MM.1S (cell line): Measurements from ENCODE around the gene UTP4.

Experiments used
- DNase-seq: peaks from one replicate; pipeline ENCODE4 v3.0.0-alpha.2; 2015
- H2AFZ ChIP-seq: fragments of 300-600 bp; sonication (generic); 2 replicates; pipeline ENCODE4 v1.6.0; 2016; ENCODE audit warnings: antibody characterized with exemption, low read length
- H3F3A ChIP-seq: fragments of 300-600 bp; sonication (generic); 2 replicates; pipeline ENCODE4 v1.6.1; 2016; ENCODE audit warnings: mild to moderate bottlenecking, antibody characterized with exemption, low read length, moderate library complexity, mixed read lengths; ENCODE audit not compliant: insufficient read depth
- H3K27ac ChIP-seq: fragments of 300-600 bp; sonication (generic); 2 replicates; pipeline ENCODE4 v1.5.1; 2016; ENCODE audit warnings: mild to moderate bottlenecking, low read length
- H3K27me3 ChIP-seq: fragments of 300-600 bp; sonication (generic); replicated peaks from 2 replicates; pipeline ENCODE4 v1.6.0; 2016; ENCODE audit warnings: low read length; ENCODE audit not compliant: insufficient read depth
- H3K36me3 ChIP-seq: fragments of 300-600 bp; sonication (generic); replicated peaks from 2 replicates; pipeline ENCODE4 v1.6.1; 2016; ENCODE audit warnings: mild to moderate bottlenecking, low read length, mixed read lengths; ENCODE audit not compliant: insufficient read depth
- H3K4me1 ChIP-seq: fragments of 300-600 bp; sonication (generic); 2 replicates; pipeline ENCODE4 v1.6.1; 2016; ENCODE audit warnings: low read length, mixed read lengths
- H3K4me2 ChIP-seq: fragments of 300-600 bp; sonication (generic); 2 replicates; pipeline ENCODE4 v1.6.0; 2016; ENCODE audit warnings: low read depth, low read length
- H3K4me3 ChIP-seq: fragments of 300-600 bp; sonication (generic); 2 replicates; pipeline ENCODE4 v1.5.1; 2016; ENCODE audit warnings: low read length, mixed read lengths
- H3K79me2 ChIP-seq: fragments of 300-600 bp; sonication (generic); 2 replicates; pipeline ENCODE4 v1.6.1; 2016; ENCODE audit warnings: mixed run types, low read length, mixed read lengths
- H3K9ac ChIP-seq: fragments of 300-600 bp; sonication (generic); 2 replicates; pipeline ENCODE4 v1.6.1; 2016; ENCODE audit warnings: low read length, mixed read lengths
- H3K9me2 ChIP-seq: fragments of 300-600 bp; sonication (generic); replicated peaks from 2 replicates; pipeline ENCODE4 v1.6.1; 2016; ENCODE audit warnings: mild to moderate bottlenecking, low read length, mixed read lengths; ENCODE audit not compliant: insufficient read depth
- H3K9me3 ChIP-seq: fragments of 300-600 bp; sonication (generic); replicated peaks from 2 replicates; pipeline ENCODE4 v1.6.1; 2016; ENCODE audit warnings: mild to moderate bottlenecking, low read length, mixed read lengths; ENCODE audit not compliant: insufficient read depth
- H4K20me1 ChIP-seq: fragments of 300-600 bp; sonication (generic); 2 replicates; pipeline ENCODE4 v1.6.1; 2016; ENCODE audit warnings: mild to moderate bottlenecking, low read length, moderate library complexity, mixed read lengths; ENCODE audit not compliant: insufficient read depth
- CTCF ChIP-seq: fragments of 300-600 bp; sonication (generic); IDR thresholded peaks from 2 replicates; pipeline ENCODE4 v1.5.1; 2016; ENCODE audit warnings: antibody characterized with exemption, low read length, mixed read lengths
- EZH2 ChIP-seq: fragments of 300-600 bp; sonication (generic); optimal IDR thresholded peaks from 2 replicates; pipeline ENCODE3; 2017; ENCODE audit warnings: low read depth, mild to moderate bottlenecking, antibody characterized with exemption, low read length, mixed read lengths
- EZH2phosphoT487 ChIP-seq: fragments of 300-600 bp; sonication (generic); IDR thresholded peaks from 2 replicates; pipeline ENCODE4 v1.6.1; 2018; ENCODE audit warnings: antibody characterized with exemption, low read length

Gene UTP4

GRCh38 chr16:69106491-69107315, 25.7 kb upstream of the UTP4 start:
- Histone ChIP-seq H3F3A (no peaks in the 10 kb centered on the region), H3K9me2 (no peaks in the 10 kb centered on the region), H3K27me3 (no peaks in the 10 kb centered on the region), H3K9me3 (no peaks in the 10 kb centered on the region), H3K4me1 (no peaks in the 10 kb centered on the region), H2AFZ (peak overlapping the region; percentile 61; the same call in 1 of the 2 replicates), H3K9ac (no peak overlapping the region), H4K20me1 (no peaks in the 10 kb centered on the region), H3K36me3 (no peaks in the 10 kb centered on the region), H3K79me2 (no peaks in the 10 kb centered on the region), H3K4me3 (peak overlapping the region; percentile 67), H3K4me2 (peak overlapping the region; percentile 100), H3K27ac (no peak overlapping the region)
- no peak for TF ChIP-seq CTCF
- TF ChIP-seq EZH2: no peak
- no peak for TF ChIP-seq EZH2phosphoT487
- DNase-seq: no peak

GRCh38 chr16:69107316-69107962, 25.0 kb upstream of the UTP4 start:
- no peaks in the 10 kb centered on the region for H3K9me2 ChIP-seq
- no peaks in the 10 kb centered on the region for H3F3A ChIP-seq
- H3K79me2 ChIP-seq: no peaks in the 10 kb centered on the region
- no peak for TF ChIP-seq EZH2
- no peaks in the 10 kb centered on the region for H3K4me1 ChIP-seq
- H3K9me3 ChIP-seq: no peaks in the 10 kb centered on the region
- H3K36me3 ChIP-seq: no peaks in the 10 kb centered on the region
- H3K4me3 ChIP-seq: no peak overlapping the region
- H2AFZ ChIP-seq: no peak overlapping the region
- no peaks in the 10 kb centered on the region for H4K20me1 ChIP-seq
- no peak for DNase-seq
- H3K4me2 ChIP-seq: no peak overlapping the region; the same call in 1 of the 2 replicates
- no peak overlapping the region for H3K9ac ChIP-seq
- no peak overlapping the region for H3K27ac ChIP-seq
- H3K27me3 ChIP-seq: no peaks in the 10 kb centered on the region

- Histone ChIP-seq H2AFZ (no peak overlapping the region), H3K9me2 (no peaks in the 10 kb centered on the region), H3K79me2 (no peaks in the 10 kb centered on the region), H3K4me1 (no peaks in the 10 kb centered on the region), H3K9ac (no peak overlapping the region), H3K9me3 (no peaks in the 10 kb centered on the region), H3K27me3 (no peaks in the 10 kb centered on the region), H3K4me3 (no peak overlapping the region), H3K36me3 (no peaks in the 10 kb centered on the region), H3F3A (no peaks in the 10 kb centered on the region), H3K4me2 (no peak overlapping the region), H3K27ac (no peak overlapping the region), H4K20me1 (no peaks in the 10 kb centered on the region)
- DNase-seq: no peak
- no peak for TF ChIP-seq CTCF
- no peak for TF ChIP-seq EZH2phosphoT487
- TF ChIP-seq EZH2: no peak
These were observed 24.2 kb upstream of the UTP4 start for GRCh38 chr16:69108064-69108904.
